RWPE2 (cell line): ENCODE data around the gene TUBE1.

Experiments
- ATAC-seq: fragments of 200-7000 bp; cut with Tn5 transposase; 3 replicates; pipeline ENCODE4 v1.9.1; 2021; ENCODE audit warnings: low read depth
- DNase-seq: peaks from one replicate; pipeline ENCODE4 v3.0.0-alpha.2; 2020; ENCODE audit warnings: low spot score
- H3K27ac ChIP-seq: fragments of 450-650 bp; 2 replicates; pipeline ENCODE4 v1.5.1; 2017; ENCODE audit warnings: mild to moderate bottlenecking; ENCODE audit not compliant: poor library complexity, severe bottlenecking
- H3K27me3 ChIP-seq: fragments of 250-450 bp; sonication (Bioruptor Pico); 2 replicates; pipeline ENCODE4 v1.5.1; 2021; ENCODE audit warnings: mild to moderate bottlenecking, moderate library complexity; ENCODE audit not compliant: insufficient read depth, poor library complexity, severe bottlenecking
- H3K36me3 ChIP-seq: fragments of 250-450 bp; sonication (Bioruptor Pico); 2 replicates; pipeline ENCODE4 v1.5.1; 2020; ENCODE audit warnings: low read depth, mild to moderate bottlenecking, moderate library complexity
- H3K4me1 ChIP-seq: fragments of 250-450 bp; sonication (Bioruptor Pico); 2 replicates; pipeline ENCODE4 v1.5.1; 2021; ENCODE audit warnings: mild to moderate bottlenecking, moderate library complexity; ENCODE audit not compliant: insufficient read depth, poor library complexity, severe bottlenecking
- H3K4me3 ChIP-seq: fragments of 250-450 bp; sonication (Bioruptor Pico); 2 replicates; pipeline ENCODE4 v1.5.1; 2021; ENCODE audit warnings: mild to moderate bottlenecking, moderate library complexity; ENCODE audit not compliant: severe bottlenecking
- H3K9me3 ChIP-seq: fragments of 250-450 bp; sonication (Bioruptor Pico); 2 replicates; pipeline ENCODE4 v1.5.1; 2021; ENCODE audit warnings: mild to moderate bottlenecking, moderate library complexity; ENCODE audit not compliant: severe bottlenecking
- TF ChIP-seq, protein P1 (sequence below): fragments of 450-650 bp; IDR thresholded peaks from one replicate; pipeline ENCODE4 v1.5.1; 2017; ENCODE audit warnings: mild to moderate bottlenecking, moderate library complexity; ENCODE audit not compliant: poor library complexity, severe bottlenecking

TUBE1 gene

GRCh38 chr6:112081569-112081968 is 5.7 kb downstream of the TUBE1 start:
- H3K4me3 ChIP-seq, result no peak overlapping the region
- H3K27me3 ChIP-seq, result no peaks in the 10 kb centered on the region
- no peaks in the 10 kb centered on the region for H3K9me3 ChIP-seq
- H3K36me3 ChIP-seq, result peaks cover 82% of the 10 kb centered on the region
- TF ChIP-seq, protein P1, sequence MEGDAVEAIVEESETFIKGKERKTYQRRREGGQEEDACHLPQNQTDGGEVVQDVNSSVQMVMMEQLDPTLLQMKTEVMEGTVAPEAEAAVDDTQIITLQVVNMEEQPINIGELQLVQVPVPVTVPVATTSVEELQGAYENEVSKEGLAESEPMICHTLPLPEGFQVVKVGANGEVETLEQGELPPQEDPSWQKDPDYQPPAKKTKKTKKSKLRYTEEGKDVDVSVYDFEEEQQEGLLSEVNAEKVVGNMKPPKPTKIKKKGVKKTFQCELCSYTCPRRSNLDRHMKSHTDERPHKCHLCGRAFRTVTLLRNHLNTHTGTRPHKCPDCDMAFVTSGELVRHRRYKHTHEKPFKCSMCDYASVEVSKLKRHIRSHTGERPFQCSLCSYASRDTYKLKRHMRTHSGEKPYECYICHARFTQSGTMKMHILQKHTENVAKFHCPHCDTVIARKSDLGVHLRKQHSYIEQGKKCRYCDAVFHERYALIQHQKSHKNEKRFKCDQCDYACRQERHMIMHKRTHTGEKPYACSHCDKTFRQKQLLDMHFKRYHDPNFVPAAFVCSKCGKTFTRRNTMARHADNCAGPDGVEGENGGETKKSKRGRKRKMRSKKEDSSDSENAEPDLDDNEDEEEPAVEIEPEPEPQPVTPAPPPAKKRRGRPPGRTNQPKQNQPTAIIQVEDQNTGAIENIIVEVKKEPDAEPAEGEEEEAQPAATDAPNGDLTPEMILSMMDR, result no peak
- H3K4me1 ChIP-seq, result peaks cover 6% of the 10 kb centered on the region
- H3K27ac ChIP-seq, result no peak overlapping the region
- DNase-seq (no peak), ATAC-seq (no peak)

DNA sequence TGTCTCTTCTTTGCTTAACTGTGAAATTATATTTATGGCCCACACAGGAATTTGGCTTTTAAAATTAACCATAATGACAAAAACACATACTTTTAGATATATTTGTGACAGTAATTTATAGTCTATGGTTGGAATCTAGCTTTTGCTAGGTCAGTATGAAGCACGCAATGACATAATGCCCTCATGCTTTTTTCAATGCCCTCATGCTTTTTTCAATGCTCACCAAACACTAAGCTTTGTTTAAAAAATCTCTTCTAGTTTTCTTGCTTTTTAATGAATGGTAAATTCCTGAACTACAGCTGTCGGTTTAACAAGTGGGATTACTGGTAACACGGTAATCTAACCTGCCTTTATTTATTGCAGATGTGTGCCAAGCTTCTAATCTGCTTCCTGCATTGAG is 20.7 kb downstream of the TUBE1 start:
- DNase-seq (no peak), ATAC-seq (no peak)
- no peaks in the 10 kb centered on the region for H3K27me3 ChIP-seq
- no peak overlapping the region for H3K27ac ChIP-seq
- no peaks in the 10 kb centered on the region for H3K4me1 ChIP-seq
- no peaks in the 10 kb centered on the region for H3K9me3 ChIP-seq
- no peak overlapping the region for H3K4me3 ChIP-seq
- peaks cover 22% of the 10 kb centered on the region for H3K36me3 ChIP-seq
- TF ChIP-seq, protein P1, result no peak

DNA sequence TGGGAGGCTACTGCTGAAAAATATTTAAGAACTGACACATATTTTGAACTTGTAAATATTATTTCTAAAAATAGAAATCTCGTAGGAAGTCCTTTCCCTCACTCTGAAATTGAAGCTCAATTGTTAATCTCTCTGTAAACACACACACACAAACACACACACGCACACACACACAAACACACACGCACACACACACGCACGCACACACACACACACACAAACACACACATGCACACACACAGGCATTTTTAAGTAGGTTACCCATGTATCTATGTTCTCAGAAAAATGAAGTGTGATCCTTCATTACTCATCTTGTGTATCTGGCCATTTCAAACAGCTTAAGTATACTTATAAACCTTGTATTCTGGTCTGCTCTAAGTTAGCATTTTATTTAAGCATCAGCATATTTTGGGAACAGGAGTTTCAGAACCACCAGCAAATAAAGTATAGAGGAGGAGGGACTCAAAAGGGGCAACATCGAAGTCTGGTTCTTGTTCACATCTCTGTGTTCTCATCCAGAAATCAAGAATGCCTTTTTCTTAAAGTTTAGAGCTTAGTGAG is 21.8 kb downstream of the TUBE1 start:
- DNase-seq (no peak), ATAC-seq (no peak)
- Histone ChIP-seq H3K36me3 (peaks cover 11% of the 10 kb centered on the region), H3K27me3 (no peaks in the 10 kb centered on the region), H3K4me1 (no peaks in the 10 kb centered on the region), H3K9me3 (no peaks in the 10 kb centered on the region), H3K4me3 (no peak overlapping the region), H3K27ac (no peak overlapping the region)
- TF ChIP-seq, protein P1, result no peak

DNA sequence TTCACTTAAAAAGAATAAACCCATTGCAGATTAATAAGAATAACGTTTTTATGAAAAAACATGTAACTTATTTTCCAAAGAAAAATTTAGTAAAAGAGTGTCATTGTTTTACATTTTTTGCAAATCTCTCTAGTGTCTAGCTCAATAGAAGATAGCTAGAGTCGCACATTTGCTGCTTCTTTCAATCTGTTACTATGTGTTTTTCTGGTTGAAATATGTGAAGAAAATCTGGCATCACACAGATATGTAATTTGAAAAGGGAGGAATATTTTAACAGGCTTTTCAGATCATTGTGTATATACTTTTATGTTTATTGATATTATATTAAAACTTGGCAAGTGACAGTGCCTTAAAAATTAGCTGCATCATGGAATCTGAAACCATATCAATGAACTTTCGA is 24.3 kb downstream of the TUBE1 start:
- ATAC-seq (no peak), DNase-seq (no peak)
- Histone ChIP-seq H3K9me3 (no peaks in the 10 kb centered on the region), H3K4me1 (no peaks in the 10 kb centered on the region), H3K27me3 (no peaks in the 10 kb centered on the region), H3K4me3 (no peak overlapping the region), H3K27ac (no peak overlapping the region), H3K36me3 (no peaks in the 10 kb centered on the region)
- TF ChIP-seq, protein P1, result no peak

- no peak for ATAC-seq
- no peaks in the 10 kb centered on the region for H3K27me3 ChIP-seq
- no peak overlapping the region for H3K27ac ChIP-seq
- TF ChIP-seq, protein P1, result no peak
- no peaks in the 10 kb centered on the region for H3K9me3 ChIP-seq
- no peaks in the 10 kb centered on the region for H3K36me3 ChIP-seq
- DNase-seq, result no peak
- no peak overlapping the region for H3K4me3 ChIP-seq
- no peaks in the 10 kb centered on the region for H3K4me1 ChIP-seq
These were observed 25.7 kb downstream of the TUBE1 start for GRCh38 chr6:112061605-112062004.
